GM19455 (cell line): ENCODE measurements around the gene SNED1.

ENCODE experiments used
- ATAC-seq: cut with Tn5 transposase; IDR thresholded peaks from one replicate; pipeline ENCODE4 v1.9.1; 2021; ENCODE audit not compliant: unreplicated experiment

The SNED1 gene

GRCh38 chr2:241003830-241004564 lies 5.6 kb downstream of the SNED1 start:
- no peak for ATAC-seq

- ATAC-seq, result no peak
Measured at GRCh38 chr2:241005569-241005968, 7.2 kb downstream of the SNED1 start.

GRCh38 chr2:241006412-241006811 lies 8.0 kb downstream of the SNED1 start:
- no peak for ATAC-seq

DNA sequence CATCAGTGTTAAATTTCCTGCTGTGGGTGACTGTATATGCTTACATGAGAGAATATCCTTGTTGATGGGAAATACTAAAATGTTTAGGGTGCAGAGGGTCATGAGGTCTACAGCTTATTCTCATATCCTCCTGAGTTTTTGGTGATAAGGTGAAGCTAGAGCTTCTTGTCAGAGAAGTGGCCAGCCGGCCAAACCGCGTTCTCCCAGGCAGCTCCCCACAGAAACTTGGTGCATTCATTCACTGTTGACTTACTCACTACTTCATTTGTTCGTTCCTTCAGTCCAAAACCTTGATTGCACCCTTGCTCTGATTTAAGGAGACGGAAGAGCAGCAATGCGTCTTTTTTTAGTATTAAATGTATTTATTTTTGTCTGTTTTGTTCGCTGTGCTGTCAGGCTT lies 8.7 kb downstream of the SNED1 start:
- ATAC-seq, result no peak

DNA sequence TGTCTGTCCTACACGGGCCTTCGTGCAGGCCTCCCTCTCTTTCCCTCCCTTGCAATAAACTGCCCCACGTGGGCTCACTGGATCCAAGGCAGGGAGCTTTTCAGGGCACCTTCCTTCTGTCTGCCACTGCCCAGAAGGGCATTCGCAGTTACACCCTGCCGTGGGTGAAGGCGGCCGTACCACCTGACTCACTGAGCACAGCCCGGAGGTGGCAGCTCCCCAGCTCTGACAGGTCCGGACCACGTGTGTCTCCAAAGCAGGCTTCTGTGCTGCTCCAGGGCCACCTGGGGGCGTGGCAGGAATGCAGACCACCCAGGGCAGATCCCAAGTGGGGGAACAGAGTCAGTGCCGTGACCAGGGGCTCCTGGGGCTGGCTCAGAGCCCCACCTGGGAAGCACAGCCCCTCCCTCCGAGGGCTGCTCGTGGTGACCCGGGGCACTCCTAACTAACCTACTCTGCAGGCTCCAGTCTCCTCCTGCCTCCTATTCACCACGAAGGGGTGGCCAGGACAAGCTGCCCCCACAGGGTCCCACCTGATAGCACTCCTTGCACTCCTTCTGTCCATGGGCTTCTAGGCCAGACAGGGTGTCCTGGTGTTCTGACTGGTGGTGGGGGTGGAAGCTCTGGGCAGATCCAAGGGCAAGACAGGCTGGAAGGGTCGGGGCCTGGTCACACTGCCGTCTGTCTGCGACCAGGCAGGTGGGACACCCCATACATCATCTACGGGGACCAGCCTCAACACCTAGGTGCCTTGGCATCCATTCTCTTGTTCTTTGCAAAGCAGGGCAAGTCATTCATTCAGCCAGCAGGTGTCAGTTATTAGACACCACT lies 9.7 kb downstream of the SNED1 start:
- ATAC-seq, result no peak

- ATAC-seq, result no peak
Measured at GRCh38 chr2:241008711-241009121, 10.3 kb downstream of the SNED1 start.

GRCh38 chr2:241009191-241009590 lies 10.8 kb downstream of the SNED1 start:
- no peak for ATAC-seq

DNA sequence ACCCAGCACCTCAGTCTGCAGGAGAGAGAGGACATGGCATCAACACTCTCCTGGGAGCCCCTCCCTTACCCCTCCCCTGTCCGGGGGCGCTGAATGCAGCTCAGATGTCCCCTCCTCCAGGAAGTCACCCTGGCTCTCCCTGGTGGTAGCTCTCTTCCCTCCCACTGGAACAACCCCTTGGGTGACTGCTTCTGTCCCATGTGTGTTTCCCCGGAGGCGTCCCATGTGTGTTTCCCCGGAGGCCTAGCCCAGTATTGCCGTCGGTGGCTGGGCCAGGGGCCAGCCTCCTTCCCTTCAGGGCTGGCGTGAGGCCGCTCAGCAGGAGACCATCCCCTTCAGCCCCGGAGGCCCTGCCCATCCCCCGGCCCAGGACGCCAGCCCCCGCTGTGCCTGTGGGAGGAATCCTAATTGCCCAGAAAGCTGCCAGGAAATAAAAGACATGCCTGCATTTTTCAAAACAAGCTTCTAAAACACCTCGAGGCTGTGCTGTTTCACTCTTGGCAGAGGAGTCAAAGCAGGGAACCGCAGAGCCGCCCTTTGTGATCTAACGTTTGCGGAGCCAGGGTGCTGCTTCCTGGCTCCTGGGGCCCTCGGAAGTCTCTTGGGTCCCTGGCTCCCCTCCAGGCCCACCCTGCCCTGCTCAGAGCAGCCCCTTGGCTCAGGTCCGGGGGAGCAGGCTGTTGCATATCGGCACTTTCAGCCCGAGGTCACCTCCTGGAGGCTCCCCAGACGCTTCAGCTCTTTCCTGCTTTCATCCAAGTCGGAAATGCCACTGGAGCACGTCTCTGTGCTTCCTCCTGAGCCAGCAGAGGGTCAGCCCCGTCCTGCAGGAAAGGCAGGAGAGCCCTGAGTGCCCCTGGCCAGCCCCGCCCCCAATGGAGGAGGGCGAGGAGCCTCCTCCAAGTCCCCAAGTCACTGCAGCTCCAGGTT lies 11.4 kb downstream of the SNED1 start:
- ATAC-seq, result no peak

DNA sequence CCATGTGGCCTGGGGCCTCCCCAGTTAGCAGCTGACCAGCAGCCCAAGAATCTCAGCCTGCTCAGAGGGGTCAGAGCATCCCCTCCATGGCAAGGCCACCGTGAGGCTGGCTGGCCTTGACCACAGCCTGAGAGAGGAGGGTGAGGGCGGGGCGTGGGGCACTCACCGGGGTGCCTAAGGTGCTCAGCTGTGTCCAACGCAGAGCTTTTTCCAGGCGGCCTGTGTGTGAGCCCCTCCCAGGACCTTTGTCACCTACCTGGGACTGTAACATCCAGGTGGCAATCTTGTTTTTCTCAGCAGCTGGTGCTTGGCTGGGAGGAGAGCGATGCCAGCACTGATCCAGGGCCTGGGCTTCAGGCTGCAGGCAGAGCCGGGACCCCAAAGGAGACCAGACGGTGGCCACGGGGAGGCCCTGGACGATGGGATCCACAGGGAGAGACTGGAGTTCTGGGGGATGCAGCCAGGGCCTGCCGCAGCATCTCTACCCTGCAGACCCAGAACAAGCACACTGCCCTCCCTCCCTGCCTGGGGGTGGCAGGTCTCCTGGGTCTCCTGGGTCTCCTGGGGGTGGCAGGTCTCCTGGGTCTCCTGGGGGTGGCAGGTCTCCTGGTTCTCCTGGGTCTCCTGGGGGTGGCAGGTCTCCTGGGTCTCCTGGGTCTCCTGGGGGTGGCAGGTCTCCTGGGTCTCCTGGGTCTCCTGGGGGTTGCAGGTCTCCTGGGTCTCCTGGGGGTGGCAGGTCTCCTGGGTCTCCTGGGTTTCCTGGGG lies 12.3 kb downstream of the SNED1 start:
- ATAC-seq, result no peak

DNA sequence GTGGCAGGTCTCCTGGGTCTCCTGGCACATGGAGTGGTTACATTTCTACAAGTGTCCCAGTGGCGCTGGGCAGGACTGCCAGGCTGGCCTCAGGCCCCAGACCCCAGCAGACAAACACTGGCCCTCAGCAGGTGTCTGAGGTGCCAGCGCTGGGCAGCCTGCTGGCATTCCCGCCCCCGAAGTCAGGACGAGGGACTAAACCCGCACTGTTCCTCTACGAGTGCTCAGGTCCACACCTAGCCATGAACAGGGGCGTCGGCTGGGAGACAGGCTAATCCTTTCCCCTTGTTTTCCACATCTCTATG lies 12.8 kb downstream of the SNED1 start:
- no peak for ATAC-seq

DNA sequence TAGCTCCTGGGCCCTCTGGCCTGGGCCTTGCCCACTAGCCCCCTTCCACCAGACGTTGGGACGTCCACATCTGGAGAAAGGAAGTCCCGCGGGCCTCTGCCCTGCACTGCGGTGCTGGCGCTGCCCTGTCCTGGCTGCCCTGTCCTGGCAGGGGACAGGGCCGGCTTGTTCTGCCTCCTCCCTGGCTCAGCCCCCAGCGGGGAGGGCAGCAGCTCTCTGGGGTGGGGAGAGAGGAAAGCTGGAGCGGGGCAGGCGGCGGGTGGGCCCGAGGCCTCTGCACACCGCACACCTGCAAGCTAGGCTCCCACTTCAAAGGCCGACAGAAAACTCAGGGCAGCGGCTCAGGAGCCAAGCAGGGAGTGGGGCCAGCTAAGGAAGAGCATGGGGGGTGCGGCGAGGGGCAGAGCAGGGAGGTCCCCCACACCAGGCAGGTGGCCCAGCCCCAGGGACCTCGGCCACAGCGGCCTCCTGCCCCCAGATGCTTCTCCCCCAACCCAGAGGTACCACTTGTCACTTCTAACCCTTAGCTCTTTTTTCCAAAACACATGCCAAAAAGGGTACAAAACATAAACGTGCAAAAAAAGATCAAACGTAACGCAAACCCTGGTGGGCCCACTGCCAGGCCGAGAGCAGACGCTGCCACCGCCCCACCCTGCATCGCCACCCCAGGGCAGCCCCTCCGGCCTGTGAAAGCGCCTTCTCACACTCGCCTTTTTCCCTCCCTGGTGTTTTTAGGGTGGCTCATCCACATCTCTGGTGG lies 13.5 kb downstream of the SNED1 start:
- ATAC-seq, result no peak

DNA sequence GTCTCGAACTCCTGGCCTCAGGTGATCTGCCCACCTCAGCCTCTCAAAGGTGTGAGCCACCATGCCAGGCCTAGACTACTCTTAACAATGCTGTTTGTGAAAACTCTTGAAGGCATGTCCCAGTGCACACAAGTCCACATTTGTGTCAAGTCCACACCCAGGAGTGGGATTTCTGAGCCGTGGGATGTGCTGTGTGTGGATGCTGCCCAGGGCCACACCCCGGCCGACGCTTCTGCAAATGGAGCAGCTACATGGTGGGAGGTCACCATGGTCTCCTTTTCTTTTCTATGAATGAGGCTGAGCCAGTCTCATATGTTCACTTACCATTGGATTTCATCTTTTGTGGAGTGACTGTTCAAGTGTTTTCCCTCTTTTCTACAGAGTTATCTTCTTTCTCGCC lies 15.8 kb downstream of the SNED1 start:
- ATAC-seq, result no peak

- ATAC-seq, result no peak
Measured at GRCh38 chr2:241014764-241015163, 16.3 kb downstream of the SNED1 start.

DNA sequence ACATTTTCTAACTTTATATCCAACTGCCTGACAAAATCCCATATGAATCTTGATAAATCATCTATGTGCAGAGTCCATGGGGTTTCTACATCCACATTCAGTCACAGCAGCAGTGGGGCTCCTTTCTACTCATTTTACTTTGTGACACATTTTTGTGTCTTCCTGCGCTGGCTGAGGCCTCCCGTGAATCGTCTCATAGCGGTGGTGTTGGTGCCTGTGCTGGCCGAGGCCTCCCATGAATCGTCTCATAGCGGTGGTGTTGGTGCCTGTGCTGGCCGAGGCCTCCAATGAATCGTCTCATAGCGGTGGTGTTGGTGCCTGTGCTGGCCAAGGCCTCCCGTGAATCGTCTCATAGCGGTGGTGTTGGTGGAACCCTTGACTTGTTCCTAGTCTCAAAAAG lies 17.0 kb downstream of the SNED1 start:
- no peak for ATAC-seq

DNA sequence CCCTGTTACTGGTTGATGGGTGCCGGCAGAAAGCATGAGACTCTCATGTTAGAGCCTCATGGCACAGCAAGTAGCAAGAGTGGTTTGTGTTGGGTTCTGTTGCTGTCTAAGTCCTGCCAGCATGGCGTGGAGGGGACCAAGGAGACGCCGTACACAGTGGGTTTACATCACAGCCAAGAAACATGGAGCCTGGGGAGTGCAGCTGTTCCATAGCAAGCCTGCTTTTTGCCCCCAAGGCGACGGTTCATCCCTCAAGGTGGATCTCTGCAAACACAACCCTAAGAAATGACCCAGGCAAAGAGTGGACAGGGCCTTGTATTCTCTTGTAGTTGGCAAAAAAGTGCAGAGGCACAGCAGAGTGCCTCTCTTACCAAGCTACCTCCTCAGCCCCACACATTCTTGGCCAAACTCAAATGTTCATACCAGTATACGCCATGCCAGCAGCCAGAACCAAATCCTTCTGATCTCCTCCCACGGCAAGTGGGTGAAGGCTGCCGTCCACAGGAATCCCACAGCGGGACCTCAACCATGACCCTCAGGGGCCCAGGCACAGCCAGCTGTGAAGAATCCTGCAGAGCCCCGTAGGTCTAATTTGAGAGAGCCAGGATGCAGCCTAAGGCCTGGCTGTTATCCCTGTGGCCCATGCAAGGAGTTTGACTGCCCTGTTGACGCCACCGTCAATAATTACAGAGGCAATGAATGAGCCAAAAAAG lies 19.0 kb downstream of the SNED1 start:
- no peak for ATAC-seq

DNA sequence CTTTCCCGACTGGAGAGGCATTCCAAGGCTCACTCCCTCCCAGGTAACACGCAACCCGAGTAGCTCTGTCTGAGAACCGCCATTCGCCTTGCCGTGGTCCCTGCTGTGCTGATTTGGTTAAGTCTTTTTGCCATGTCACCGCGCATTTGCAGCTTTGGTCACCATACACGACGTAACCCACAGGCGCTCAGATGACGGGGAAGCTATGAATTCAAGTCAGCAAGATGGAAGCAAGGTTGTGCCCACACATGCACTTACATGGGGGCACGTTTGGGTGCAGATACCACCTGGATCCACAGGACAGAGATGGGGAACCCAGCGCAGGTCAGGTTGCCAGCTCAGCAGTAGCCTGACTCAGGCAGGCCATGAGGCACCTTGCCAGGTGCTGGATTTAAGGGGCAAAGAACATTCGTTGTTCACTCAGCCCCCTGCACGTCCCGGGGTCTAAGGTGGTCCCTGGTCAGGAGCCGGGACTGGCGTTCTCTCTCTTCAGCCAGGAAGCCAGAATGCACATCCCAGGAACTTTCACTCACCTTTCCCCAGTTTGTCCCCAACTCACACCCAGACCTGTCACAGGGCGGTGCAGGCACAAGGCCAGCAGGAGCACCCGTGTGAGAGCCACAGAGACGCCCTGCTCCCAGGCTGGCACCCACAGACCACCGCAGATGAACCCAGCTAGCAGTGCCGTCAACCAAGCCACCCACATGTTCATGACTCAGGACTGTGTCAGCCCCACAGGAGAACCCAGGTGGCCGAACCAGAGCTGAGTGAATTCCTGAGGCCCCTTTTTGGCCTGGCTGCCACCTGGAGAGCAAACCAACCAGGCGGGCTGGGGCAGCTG lies 19.9 kb downstream of the SNED1 start:
- no peak for ATAC-seq

DNA sequence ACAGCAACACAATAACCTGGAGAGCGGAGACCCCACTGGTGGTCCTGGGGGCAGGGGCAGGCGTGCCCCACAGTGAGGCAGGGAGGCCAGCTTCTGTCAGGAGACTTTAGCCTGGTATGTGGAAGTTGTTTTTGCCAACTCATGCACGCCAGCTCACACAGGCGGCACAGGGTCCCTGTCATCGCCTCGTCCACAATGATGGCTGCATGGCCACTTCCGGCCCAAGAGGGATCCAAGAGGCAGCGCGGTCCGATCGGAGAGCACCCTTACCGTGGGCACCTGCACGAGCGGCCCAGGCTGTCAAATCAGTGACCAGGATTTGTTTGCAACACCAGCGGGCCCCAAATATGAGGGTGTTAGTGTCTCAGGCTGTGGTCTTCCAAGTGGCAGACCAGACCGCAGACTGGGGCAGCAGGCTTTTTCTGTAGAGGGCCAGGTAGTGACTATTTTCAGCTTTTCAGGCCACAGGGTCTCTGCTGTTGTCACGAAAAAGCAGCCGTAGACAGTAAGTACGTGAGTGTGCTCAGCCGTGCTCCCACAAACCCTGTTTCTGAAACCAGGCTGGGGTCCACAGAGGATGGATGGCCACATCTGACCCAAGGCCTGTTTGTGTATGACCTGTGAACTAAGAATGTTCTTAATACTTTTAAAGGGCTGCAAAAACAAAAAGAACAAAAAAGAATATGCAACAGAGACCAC lies 21.2 kb downstream of the SNED1 start:
- no peak for ATAC-seq

GRCh38 chr2:241020201-241020600 lies 21.8 kb downstream of the SNED1 start:
- no peak for ATAC-seq
